Esophagus muscularis mucosa (tissue), 4 donors: ENCODE data around the gene LRRC14B.

Experiments used
- CTCF ChIP-seq, 3 experiments: fragments of 200-600 bp in 2 of 3; fragments of 450-650 bp in 1 of 3; sonication (generic) in 2 of 3; IDR thresholded peaks; one replicate each; pipeline ENCODE4 v1.5.1; 2017 to 2019; ENCODE audit warnings: antibody characterized with exemption in 3 of 3, mild to moderate bottlenecking in 2 of 3, moderate library complexity in 1 of 3
- EP300 ChIP-seq: sonication (generic); formaldehyde crosslinking; IDR thresholded peaks from one replicate; pipeline ENCODE4 v1.6.1; 2017; ENCODE audit warnings: antibody characterized with exemption
- POLR2AphosphoS5 ChIP-seq, 2 donors: sonication (generic); formaldehyde crosslinking; IDR thresholded peaks; one replicate each; pipeline ENCODE4 v1.6.1; 2017; ENCODE audit warnings: antibody characterized with exemption in 2 of 2

DNA sequence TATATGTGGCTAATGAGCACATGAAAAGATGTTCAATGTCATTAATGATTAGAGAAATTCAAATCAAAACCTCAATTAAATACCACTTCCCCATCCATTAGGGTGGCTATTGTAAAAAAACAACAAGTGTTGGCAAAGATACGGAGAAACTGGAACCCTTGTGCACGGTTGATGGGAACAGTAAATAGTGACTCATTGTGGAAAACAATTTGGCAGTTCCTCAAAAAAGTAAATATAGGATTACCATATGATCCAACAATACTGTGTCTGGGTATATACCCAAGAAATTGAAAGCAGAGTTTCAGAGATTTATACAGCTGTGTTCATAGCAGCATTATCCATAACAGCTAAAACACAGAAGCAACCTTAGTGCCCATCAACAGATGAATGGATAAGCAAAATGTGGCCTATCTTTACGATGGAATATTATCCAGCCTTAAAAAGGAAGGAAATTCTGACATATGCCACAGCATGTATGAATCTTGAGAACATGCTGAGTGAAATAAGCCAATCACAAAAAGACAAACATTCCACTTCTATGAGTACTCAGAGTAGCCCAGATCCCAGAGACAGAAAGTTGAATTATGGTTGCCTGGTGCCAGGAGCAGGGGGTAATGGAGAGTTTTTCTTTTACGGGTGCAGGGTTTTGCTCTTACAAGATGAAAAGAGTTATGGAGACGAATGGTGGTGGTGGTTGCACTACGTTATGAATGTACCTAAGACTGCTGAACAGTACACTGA, 41.4 kb upstream of the LRRC14B start:
- TF ChIP-seq EP300 (no peak), CTCF (IDR thresholded peaks at IDR 0.05) (no peak), POLR2AphosphoS5 (IDR thresholded peaks at IDR 0.05) (no peak)
